Measurements from ENCODE around the gene TNFRSF4.

Gene TNFRSF4

DNA sequence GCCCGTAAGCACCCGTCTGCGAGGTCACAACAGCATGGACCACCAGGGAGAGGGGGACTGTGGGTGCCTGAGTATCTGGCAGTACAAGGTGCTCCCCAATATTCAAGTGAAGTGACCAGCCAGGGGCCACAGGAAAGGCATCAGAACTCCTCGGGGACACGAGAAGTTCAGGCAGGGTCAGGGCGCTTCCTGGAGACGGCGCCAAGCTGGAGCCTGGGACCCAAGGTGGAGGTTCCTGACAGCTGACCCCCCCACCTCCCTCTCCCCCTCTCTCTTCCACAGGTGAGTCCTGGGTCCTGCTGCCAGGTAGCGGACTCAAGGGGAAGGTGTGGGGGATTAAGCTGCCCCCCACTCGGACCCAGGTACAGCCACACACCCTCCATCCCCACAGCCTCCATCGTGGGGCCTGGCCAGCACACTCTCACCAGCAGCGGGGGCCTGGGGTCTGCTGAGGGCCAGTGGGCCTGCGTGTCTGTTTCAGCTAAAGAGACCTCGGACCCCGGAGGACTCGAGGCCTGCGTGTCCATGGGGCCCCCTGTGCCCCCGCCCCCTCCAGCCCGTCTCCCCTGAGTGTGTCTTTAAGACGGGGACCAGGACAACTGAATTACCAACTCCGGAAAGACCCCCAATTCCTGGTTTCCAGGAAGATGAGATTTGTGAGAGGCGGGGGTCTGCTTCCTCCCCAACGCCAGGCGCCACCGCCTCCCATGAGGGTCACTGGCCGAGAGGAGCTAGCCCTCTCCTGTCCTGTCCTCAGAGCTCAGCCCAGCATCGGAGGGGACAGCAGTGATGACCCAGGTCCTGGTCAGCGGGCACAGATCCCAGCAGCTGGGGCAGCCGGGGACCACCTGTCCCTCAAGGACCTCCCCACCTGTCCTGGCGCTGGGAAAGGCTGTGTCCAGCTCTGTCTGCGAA is 13.7 kb downstream of the TNFRSF4 start:
- Histone ChIP-seq H3K9ac (ENCODE audit: low read depth, low read length, poor library complexity, severe bottlenecking) (no peak overlapping the region), H4K20me1 (ENCODE audit: insufficient read depth, low read length, poor library complexity, severe bottlenecking) (no peaks in the 10 kb centered on the region), H3K36me3 (ENCODE audit: insufficient read depth, low read length) (no peaks in the 10 kb centered on the region), H3K4me1 (ENCODE audit: insufficient read depth, low read length, poor library complexity, severe bottlenecking) (no peaks in the 10 kb centered on the region), H3F3A (ENCODE audit: low read depth) (no peaks in the 10 kb centered on the region), H3K9me2 (replicated peaks; ENCODE audit: low read depth, low read length) (no peaks in the 10 kb centered on the region), H3K27me3 (ENCODE audit: insufficient read depth, low read length, poor library complexity, severe bottlenecking) (no peaks in the 10 kb centered on the region), H3K4me2 (ENCODE audit: low read depth, low read length, poor library complexity, severe bottlenecking) (no peak overlapping the region), H3K79me2 (ENCODE audit: insufficient read depth, low read length) (no peaks in the 10 kb centered on the region), H3K9me3 (ENCODE audit: insufficient read depth, low read depth, low read length) (no peaks in the 10 kb centered on the region), H3K4me3 (ENCODE audit: low read length, poor library complexity, severe bottlenecking) (no peak overlapping the region), H2AFZ (ENCODE audit: low read length) (no peak overlapping the region)
- TF ChIP-seq EZH2phosphoT487 (IDR thresholded peaks at IDR 0.05; ENCODE audit: borderline replicate concordance) = no peak
- TF ChIP-seq, protein P1, sequence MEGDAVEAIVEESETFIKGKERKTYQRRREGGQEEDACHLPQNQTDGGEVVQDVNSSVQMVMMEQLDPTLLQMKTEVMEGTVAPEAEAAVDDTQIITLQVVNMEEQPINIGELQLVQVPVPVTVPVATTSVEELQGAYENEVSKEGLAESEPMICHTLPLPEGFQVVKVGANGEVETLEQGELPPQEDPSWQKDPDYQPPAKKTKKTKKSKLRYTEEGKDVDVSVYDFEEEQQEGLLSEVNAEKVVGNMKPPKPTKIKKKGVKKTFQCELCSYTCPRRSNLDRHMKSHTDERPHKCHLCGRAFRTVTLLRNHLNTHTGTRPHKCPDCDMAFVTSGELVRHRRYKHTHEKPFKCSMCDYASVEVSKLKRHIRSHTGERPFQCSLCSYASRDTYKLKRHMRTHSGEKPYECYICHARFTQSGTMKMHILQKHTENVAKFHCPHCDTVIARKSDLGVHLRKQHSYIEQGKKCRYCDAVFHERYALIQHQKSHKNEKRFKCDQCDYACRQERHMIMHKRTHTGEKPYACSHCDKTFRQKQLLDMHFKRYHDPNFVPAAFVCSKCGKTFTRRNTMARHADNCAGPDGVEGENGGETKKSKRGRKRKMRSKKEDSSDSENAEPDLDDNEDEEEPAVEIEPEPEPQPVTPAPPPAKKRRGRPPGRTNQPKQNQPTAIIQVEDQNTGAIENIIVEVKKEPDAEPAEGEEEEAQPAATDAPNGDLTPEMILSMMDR (conservative IDR thresholded peaks at IDR 0.05; ENCODE audit: low read length) = no peak

DNA sequence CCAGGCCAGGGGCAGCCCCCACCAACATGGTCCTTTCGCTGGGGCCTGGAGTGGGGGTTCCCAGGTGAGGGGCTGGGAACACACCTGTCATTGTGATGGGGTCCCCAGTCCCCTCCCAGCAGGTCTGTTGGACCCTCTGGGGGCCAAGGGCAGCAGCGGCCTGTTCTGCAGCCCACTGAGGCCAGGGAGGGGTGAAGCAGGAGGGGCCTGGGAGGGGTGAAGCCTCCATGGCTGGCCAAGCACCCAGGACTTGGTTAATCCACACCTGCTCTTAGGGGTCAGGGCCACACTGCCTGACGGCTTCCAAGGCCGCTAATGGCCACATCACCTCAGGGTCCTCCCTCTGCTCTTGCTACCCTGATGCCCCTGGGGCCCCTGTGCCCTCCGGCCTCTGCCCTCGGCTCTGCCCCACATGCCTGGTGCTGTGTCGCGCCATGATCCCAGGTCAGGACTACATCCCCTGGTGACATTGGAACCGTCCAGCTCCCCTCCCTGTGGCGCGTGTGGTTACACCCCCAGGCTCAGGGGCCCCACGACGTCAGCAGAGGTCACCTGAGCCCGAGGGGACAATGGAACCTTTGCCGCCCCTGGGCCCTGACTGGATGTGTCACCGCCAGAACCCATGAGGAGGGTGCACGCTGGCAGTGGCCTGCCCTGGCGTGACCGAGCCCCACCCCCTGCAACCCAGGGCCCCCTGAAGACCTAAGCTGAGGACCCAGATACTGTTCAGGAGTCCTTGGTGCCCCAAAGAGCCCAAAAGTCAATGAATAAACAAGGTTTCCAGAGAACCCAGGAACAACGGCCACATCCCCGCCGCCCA is 14.6 kb downstream of the TNFRSF4 start:
- no peak overlapping the region for H3K4me2 ChIP-seq (ENCODE audit: low read depth, low read length, poor library complexity, severe bottlenecking)
- no peak overlapping the region for H3K4me3 ChIP-seq (ENCODE audit: low read length, poor library complexity, severe bottlenecking)

GRCh38 chr1:1198423-1199140 is 15.4 kb downstream of the TNFRSF4 start:
- TF ChIP-seq EZH2phosphoT487 (IDR thresholded peaks at IDR 0.05; ENCODE audit: borderline replicate concordance) = no peak

More for the DNA sequence above, 14.6 kb downstream of the TNFRSF4 start:
- H3F3A ChIP-seq (ENCODE audit: low read depth) = no peaks in the 10 kb centered on the region
- no peak overlapping the region for H3K9ac ChIP-seq (ENCODE audit: low read depth, low read length, poor library complexity, severe bottlenecking)
- TF ChIP-seq, protein P1 (conservative IDR thresholded peaks at IDR 0.05; ENCODE audit: low read length) = no peak
- H4K20me1 ChIP-seq (ENCODE audit: insufficient read depth, low read length, poor library complexity, severe bottlenecking) = no peaks in the 10 kb centered on the region
- no peaks in the 10 kb centered on the region for H3K27me3 ChIP-seq (ENCODE audit: insufficient read depth, low read length, poor library complexity, severe bottlenecking)
- H3K9me2 ChIP-seq (replicated peaks; ENCODE audit: low read depth, low read length) = no peaks in the 10 kb centered on the region
- no peaks in the 10 kb centered on the region for H3K9me3 ChIP-seq (ENCODE audit: insufficient read depth, low read depth, low read length)
- no peaks in the 10 kb centered on the region for H3K4me1 ChIP-seq (ENCODE audit: insufficient read depth, low read length, poor library complexity, severe bottlenecking)
- H3K36me3 ChIP-seq (ENCODE audit: insufficient read depth, low read length) = no peaks in the 10 kb centered on the region
- H2AFZ ChIP-seq (ENCODE audit: low read length) = no peak overlapping the region
- H3K79me2 ChIP-seq (ENCODE audit: insufficient read depth, low read length) = no peaks in the 10 kb centered on the region

More at GRCh38 chr1:1198423-1199140, 15.4 kb downstream of the TNFRSF4 start:
- Histone ChIP-seq H3K9me2 (replicated peaks; ENCODE audit: low read depth, low read length) (no peaks in the 10 kb centered on the region), H3F3A (ENCODE audit: low read depth) (no peaks in the 10 kb centered on the region), H4K20me1 (ENCODE audit: insufficient read depth, low read length, poor library complexity, severe bottlenecking) (no peaks in the 10 kb centered on the region), H3K9me3 (ENCODE audit: insufficient read depth, low read depth, low read length) (no peaks in the 10 kb centered on the region), H3K36me3 (ENCODE audit: insufficient read depth, low read length) (no peaks in the 10 kb centered on the region), H3K27me3 (ENCODE audit: insufficient read depth, low read length, poor library complexity, severe bottlenecking) (no peaks in the 10 kb centered on the region), H3K79me2 (ENCODE audit: insufficient read depth, low read length) (no peaks in the 10 kb centered on the region), H3K4me1 (ENCODE audit: insufficient read depth, low read length, poor library complexity, severe bottlenecking) (no peaks in the 10 kb centered on the region), H2AFZ (ENCODE audit: low read length) (no peak overlapping the region), H3K4me2 (ENCODE audit: low read depth, low read length, poor library complexity, severe bottlenecking) (no peak overlapping the region), H3K4me3 (ENCODE audit: low read length, poor library complexity, severe bottlenecking) (no peak overlapping the region), H3K9ac (ENCODE audit: low read depth, low read length, poor library complexity, severe bottlenecking) (no peak overlapping the region)

All from Loucy (cell line).